OCI-LY7 (cell line): ENCODE measurements around the gene FAM98A. TPM values are rescaled to one million over a fixed set of nuclear protein-coding genes. Genes with fewer than 3 reads are reported as not detected.

Source experiments
- BruUV-seq: library from RNA; stranded (reverse); fragments of 400-500 nt; replicated peaks from 2 replicates; lab custom pipeline; 2021; lab: Mats Ljungman, UMichigan
- CTCF ChIA-PET: fragments of 300-600 bp; sonication (Branson Sonifier 250); formaldehyde crosslinking; loops from one replicate; lab custom pipeline; 2022; ENCODE audit warnings: antibody characterized with exemption; ENCODE audit not compliant: unreplicated experiment; lab: Charles Lee
- POLR2A ChIA-PET: fragments of 300-600 bp; sonication (Branson Sonifier 250); formaldehyde crosslinking; loops from one replicate; lab custom pipeline; 2022; ENCODE audit warnings: antibody characterized with exemption; lab: Charles Lee
- DNase-seq: peaks from one replicate; pipeline ENCODE4 v3.0.0-alpha.2; 2015; ENCODE audit warnings: low spot score
- H2AFZ ChIP-seq: fragments of 200-600 bp; sonication (generic), shearing (Covaris generic); 2 replicates; pipeline ENCODE4 v1.6.1; 2014; ENCODE audit warnings: mild to moderate bottlenecking, antibody characterized with exemption, low read length, moderate library complexity
- H3K27ac ChIP-seq: fragments of 200-600 bp; sonication (generic); 2 replicates; pipeline ENCODE4 v1.5.1; 2014; ENCODE audit warnings: mixed run types, low read depth, mild to moderate bottlenecking, moderate library complexity, low read length, inconsistent platforms; ENCODE audit not compliant: poor library complexity, severe bottlenecking
- H3K36me3 ChIP-seq: fragments of 200-600 bp; sonication (generic); 2 replicates; pipeline ENCODE4 v1.6.1; 2014; ENCODE audit warnings: mild to moderate bottlenecking, antibody characterized with exemption, low read length, moderate library complexity, mixed read lengths; ENCODE audit not compliant: insufficient read depth
- H3K4me1 ChIP-seq: fragments of 200-600 bp; sonication (generic); 2 replicates; pipeline ENCODE4 v1.5.1; 2014; ENCODE audit warnings: mild to moderate bottlenecking, low read length; ENCODE audit not compliant: insufficient read depth, poor library complexity, severe bottlenecking
- H3K4me2 ChIP-seq: fragments of 200-600 bp; sonication (generic); 2 replicates; pipeline ENCODE4 v1.6.1; 2014; ENCODE audit warnings: mild to moderate bottlenecking, low read length
- H3K4me3 ChIP-seq: fragments of 200-600 bp; sonication (generic); 2 replicates; pipeline ENCODE4 v1.5.1; 2014; ENCODE audit warnings: mild to moderate bottlenecking, low read depth, low read length; ENCODE audit not compliant: poor library complexity, severe bottlenecking
- H3K79me2 ChIP-seq: fragments of 200-600 bp; sonication (generic); 2 replicates; pipeline ENCODE4 v1.6.1; 2016; ENCODE audit warnings: low read depth, mild to moderate bottlenecking, low read length, moderate library complexity, mixed read lengths; ENCODE audit not compliant: insufficient read depth
- H3K9me2 ChIP-seq: fragments of 200-600 bp; sonication (generic); 2 replicates; pipeline ENCODE4 v1.6.1; 2016; ENCODE audit warnings: mild to moderate bottlenecking, low read length, mixed read lengths; ENCODE audit not compliant: insufficient read depth
- H3K9me3 ChIP-seq: fragments of 200-600 bp; sonication (generic); 2 replicates; pipeline ENCODE4 v1.6.1; 2014; ENCODE audit warnings: mild to moderate bottlenecking, mixed run types, low read length, mixed read lengths
- H4K20me1 ChIP-seq: fragments of 200-600 bp; sonication (generic); 2 replicates; pipeline ENCODE4 v1.6.1; 2014; ENCODE audit warnings: mild to moderate bottlenecking, antibody characterized with exemption, low read length, moderate library complexity, mixed read lengths; ENCODE audit not compliant: insufficient read depth
- CTCF ChIP-seq: fragments of 200-600 bp; sonication (generic); conservative IDR thresholded peaks from 2 replicates; pipeline ENCODE4 v1.5.1; 2014; ENCODE audit warnings: mild to moderate bottlenecking, antibody characterized with exemption, low read length, moderate library complexity, mixed read lengths
- EZH2phosphoT487 ChIP-seq: fragments of 200-600 bp; sonication (generic); IDR thresholded peaks from 2 replicates; pipeline ENCODE4 v1.6.1; 2018; ENCODE audit warnings: low read depth, borderline replicate concordance, mild to moderate bottlenecking, mixed run types, antibody characterized with exemption, low read length, moderate library complexity, mixed read lengths
- intact Hi-C: fragments of 100-400 bp; cut with micrococcal nuclease; formaldehyde crosslinking; loops from one replicate; pipeline ENCODE4 v1.10.0; 2022; ENCODE audit not compliant: unreplicated experiment
- small RNA-seq: library from RNA; depleted of rRNA; stranded (forward); fragments of <200 nt; gene quantifications from one replicate; pipeline ENCODE3, GENCODE V24; 2014
- total RNA-seq, 2 experiments: library from RNA; depleted of rRNA in 1 of 2; stranded (reverse); fragments of >200 nt in 1 of 2; shearing (Covaris generic) in 1 of 2; gene quantifications; 2 replicates each; pipeline ENCODE4 v1.2.3, GENCODE V29; 2014 to 2022

The FAM98A gene
- total RNA-seq, 2 experiments from 2014 or later, result 35.7 to 55.6 TPM

GRCh38 chr2:33535421-33535820 is 63.7 kb downstream of the FAM98A start:
- Histone ChIP-seq H3K79me2 (no peaks in the 10 kb centered on the region), H4K20me1 (no peaks in the 10 kb centered on the region), H3K4me3 (no peak overlapping the region), H3K4me2 (no peak overlapping the region), H3K9me2 (no peaks in the 10 kb centered on the region), H2AFZ (no peak overlapping the region), H3K36me3 (no peaks in the 10 kb centered on the region), H3K9me3 (no peaks in the 10 kb centered on the region), H3K4me1 (peaks cover 27% of the 10 kb centered on the region), H3K27ac (no peak overlapping the region)
- DNase-seq, result no peak
- CTCF ChIA-PET, result no interaction called here
- TF ChIP-seq CTCF, result no peak
- TF ChIP-seq EZH2phosphoT487, result no peak
- BruUV-seq, result no TSS peak
- intact Hi-C loops, result no loop called here
- POLR2A ChIA-PET, result interaction anchor here (0.6 to 1.5 kb wide), 2 partner anchors 18 to 20 kb away, joined by 3 to 4 read pairs; no protein-coding TSS in a partner anchor

Small RNAs within 50 kb of the gene (small RNA-seq; reads per million reads assigned to genes)
- gene ATP6V0E1P3, result not detected

Other genes starting within 250 kb of the FAM98A start
- gene RASGRP3, start 122.7 kb downstream of the FAM98A start, total RNA-seq (2014; rRNA removed; shearing (Covaris generic)), result 5.1 and 5.3 TPM in 2 replicates
- 8.7 and 11.2 TPM in 2 replicates for gene RASGRP3, start 122.7 kb downstream of the FAM98A start, total RNA-seq (2022)